HG02970 (cell line): ENCODE results near the gene TTLL11.

Source experiments
- ATAC-seq: cut with Tn5 transposase; IDR thresholded peaks from one replicate; pipeline ENCODE4 v1.9.1; 2021; ENCODE audit warnings: mild to moderate bottlenecking, moderate library complexity, moderate number of reproducible peaks; ENCODE audit not compliant: unreplicated experiment, low FRiP score

The TTLL11 gene

DNA sequence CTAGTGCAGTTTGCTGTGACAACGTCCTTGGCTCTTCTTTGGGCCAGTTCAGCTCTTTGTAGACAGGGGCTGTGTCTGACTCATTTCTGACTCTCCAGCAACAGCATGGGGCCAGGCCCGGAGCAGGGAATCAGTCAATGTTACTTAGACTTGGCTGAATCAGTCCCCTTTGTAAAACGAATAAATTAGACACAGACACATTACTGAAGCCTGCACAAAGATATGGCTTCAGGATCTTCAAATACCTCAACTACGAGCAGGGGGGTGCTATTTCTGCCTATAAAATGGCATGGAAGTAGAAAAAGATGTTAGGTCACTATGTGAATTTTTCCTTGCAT, 204.7 kb downstream of the TTLL11 start:
- ATAC-seq = no peak

DNA sequence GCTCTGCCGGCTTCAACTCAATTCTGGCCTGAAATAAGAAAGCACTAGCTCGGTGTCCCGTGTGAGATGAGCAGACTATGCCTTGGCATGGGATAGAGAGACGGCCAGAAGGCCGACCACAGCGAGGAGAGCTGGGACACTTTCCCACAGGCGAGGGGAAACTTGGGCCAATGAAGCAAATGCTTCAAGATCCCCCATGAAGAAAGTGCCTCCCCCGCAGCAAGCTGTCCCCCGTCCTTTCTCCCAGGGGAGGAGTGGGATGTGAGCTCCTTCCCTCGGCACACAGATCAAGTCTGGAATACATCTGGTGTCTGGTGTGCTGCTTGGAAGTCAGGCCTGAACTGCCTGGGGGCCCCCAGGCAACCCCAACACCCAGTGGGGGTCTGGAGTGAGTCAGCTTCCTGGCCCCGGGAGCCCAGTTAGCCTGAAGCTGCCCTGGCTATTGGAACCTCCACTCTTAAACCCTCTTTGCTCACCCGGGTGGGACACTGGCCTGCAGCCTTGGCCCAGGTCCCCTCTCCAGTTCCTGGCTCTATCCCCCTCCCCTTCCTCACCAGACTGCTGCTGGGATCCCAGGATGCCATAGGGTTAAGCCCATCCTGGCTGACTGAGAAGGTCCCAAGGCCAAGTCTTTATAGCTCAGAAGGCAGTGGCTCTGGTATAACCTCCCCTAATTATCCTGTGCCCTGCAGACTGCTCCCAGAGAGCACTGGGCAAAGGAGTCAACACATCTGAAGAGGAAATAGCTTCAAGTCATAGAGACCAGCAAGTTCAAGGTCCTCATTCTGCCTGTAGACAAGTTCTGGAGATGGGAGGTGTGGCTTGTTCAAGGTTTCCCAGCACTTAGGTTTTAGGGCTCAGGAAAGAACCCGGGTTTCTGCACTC, 205.3 kb downstream of the TTLL11 start:
- no peak for ATAC-seq

DNA sequence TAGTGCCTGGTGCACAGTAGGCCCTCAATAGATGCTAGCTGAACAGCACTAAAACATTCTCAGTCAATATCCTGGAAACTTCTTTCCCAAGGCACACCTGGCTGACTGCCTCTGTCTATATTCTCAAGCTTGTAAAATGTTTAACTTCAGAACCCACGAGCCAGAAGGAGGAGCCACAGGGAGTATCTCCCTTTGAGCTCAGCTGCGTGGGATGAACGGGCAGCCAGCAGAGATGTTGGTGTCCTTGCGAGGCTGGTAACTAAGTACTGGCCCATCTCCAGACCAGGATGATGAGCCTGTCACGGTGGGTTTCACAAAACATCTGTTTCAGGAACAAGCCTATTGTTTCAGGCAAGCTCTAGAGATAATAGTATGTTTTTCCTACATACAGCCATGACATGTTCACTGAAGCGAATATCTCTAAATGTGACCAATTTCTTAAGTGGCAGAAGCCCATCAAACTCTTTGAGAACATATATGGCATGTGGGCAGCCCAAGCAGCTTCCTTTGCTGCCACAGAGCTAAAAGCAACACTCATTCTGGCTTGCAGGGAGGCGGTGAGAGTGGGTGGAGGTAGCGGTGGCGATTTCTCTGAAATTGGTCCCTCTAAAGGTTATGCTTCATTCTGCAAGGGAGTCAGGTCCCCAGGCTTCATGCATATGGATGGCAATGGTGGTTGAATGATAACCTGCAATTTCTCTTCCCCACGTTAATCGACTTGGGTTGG, 206.2 kb downstream of the TTLL11 start:
- ATAC-seq = no peak

DNA sequence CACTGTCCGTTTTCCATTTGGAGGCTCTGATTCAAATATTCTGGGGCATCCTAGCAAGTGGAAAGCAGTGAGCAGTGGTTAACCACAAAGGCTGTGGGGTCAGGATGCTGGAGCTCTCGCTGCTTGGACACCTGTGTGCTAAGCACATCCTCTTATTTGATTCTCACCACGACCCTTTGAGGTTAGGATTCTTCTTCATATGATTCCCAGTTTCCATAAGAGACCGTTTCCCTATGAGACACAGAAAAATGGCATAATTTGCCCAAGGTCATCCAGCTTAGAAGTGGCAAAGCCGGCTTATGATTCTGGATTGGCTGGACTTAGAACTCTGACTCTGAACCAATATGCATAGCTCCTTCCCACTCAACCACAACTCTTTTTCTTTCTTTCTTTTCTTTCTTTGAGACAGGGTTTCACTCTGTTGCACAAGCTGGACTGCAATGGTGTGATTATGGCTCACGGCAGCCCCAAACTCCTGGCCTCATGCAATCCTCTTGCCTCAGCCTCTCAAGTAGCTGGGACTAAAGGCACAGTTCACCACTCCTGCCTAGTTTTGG, 207.7 kb downstream of the TTLL11 start:
- no peak for ATAC-seq

DNA sequence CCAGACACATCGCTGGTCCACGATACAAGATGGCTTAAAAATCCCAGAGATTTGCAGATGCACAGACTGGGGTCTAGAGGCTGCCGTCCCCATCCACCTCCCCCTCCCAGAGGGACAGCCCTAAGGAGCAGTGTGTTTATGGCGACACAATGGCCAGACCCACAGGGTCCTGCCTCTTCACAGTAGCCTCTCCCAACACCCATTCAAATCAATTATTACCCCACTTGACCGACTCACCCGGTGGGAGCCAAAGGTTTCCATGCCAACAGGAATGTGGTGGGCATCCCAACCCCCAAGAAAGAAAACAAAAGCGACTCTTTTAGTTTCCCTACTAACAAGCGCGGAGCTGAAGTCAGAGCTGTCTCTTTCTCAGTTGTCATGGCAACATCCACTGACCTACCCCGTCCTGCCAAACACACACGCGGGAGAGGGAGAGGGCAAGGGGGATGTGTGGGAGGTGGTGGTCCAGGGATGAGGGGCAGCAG, 209.0 kb downstream of the TTLL11 start:
- ATAC-seq = no peak

DNA sequence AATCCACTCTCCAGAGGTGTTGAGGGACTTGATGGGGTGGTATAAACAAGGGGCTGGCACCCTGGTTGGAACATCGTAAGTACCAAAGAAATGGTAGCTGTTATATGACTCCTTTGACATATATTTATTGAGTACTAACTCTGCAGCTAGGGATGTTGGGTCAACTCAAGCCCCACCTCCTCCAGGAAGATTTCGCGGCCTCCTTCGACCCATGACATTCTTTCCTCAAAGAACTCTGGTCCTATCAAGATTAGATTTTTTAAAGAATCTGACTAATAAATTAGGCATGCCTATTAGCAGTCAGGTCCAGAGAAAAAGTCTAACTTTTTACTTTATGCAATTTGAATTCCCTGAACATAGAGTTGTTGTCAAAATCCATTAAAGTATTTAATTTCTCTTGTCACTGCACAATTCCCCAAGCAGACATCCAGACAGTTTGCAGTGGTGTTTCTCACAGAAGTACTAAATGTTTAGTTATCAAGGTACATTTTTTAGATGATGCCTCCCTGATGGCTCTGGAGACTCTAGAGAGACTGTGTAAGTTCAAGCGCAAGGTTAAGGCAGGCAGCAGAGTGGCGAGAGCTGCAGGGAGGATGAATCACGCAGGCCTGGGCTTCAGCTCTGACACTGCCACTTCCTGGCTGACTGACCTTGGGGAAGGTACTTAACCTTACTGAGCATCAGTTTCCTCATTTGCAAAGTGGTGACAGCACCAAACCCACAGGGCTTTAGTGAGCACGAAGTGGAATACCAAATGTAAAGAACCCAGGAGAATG, 209.6 kb downstream of the TTLL11 start:
- ATAC-seq = no peak

DNA sequence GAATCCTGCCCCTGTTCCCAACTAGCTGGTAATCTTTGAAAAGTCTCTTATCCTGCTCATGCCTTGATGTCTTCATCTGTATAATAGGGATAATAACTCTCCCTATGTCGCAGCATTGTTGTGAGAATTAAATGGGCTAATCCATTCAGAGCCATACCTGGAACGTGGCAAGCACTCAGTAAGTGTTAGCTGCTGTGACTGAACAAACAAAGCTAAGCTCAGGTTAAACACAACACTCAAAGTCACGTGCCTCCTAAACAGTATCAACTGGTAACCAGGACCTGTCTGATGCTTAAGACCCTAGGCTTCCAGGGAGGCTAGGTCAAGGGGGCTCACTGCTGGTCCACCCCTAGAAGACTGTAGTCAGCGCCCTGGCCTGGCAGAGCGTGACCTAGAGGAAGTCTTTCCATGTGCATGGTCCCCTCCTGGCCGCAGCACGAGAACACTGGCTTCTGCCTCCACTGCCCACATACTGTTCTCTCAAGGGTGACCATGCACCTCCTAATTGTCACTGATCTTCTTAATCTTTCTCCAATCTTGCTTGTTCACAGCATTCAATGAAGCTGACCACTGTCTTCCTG, 211.1 kb downstream of the TTLL11 start:
- no peak for ATAC-seq

DNA sequence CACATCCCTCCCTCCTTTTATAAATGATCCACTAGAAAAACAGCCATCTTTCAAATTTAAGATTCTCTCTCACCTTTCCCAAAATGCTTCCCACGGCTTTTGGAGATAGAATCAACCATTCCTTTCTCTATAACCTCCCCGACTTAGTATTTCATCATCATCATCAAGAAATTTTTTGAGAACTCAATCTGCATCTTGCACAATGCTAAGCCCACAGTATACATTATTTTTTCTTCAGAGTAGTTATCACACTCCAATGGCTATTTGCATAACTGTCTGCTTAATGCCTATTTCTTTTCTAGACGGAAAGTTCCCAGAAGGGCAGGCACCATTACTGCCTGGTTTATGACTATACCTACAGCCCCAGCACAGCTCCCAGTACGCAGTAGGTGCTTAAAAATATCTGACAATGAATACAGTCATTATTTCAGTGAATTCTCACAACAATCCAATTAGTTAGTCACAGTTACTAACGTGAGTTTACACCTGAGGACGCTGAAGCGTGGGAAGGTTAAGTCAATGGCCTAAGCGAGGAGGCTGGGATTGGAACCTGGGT, 212.7 kb downstream of the TTLL11 start:
- no peak for ATAC-seq

DNA sequence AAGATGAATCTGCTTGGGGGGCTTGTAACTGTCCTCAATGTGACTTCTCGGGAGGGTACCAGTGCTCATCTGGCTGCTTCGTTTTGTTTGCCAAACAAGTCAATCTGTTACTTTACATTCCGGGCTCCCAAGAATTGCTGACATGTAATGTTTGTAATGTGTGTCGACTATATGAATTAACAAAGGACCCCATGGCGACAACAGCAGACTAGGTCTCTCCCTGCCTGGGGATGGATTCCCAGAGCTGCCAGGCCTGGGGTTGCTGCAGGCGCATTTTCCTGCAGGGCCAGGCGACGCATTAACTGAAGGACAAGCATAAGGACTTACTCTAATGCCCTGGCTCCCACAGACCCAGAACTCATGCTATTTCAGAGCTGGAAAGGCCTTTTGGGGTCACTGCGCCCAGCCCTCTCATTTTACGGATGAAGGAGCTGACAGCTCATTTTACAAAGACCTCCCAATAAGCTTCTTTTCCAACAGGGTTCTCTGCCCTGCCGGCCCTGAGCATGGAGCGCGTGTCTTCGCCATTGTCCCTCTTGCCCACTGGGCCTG, 214.8 kb downstream of the TTLL11 start:
- no peak for ATAC-seq

DNA sequence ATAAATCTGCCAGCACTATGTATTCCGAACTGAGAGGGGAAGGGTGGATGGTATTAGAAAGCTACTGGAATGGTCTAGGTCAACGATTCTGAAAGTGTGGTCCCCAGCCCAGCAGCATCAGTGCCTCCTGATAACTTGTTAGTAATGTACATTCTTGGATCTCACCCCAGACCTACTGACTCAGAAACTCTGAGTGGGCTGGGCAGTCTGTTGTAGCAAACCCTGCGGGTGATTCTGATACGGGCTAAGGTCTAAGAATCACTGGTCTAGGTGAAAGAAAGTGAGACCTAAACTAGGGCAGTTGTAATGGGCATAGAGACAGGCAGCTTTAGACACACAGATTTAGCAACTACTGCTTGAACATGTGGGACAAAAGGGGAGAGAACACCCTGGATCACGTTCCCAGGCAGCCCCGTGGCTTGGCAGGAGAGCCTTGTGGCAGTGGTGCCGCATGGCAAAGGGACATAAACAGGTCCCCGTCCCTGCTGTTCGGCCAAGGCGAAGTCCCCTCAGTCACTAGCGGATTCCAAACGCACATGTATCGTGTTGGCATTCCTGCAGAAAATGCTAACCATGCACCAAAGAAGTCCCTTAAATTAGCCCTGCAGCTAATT, 216.3 kb downstream of the TTLL11 start:
- no peak for ATAC-seq

DNA sequence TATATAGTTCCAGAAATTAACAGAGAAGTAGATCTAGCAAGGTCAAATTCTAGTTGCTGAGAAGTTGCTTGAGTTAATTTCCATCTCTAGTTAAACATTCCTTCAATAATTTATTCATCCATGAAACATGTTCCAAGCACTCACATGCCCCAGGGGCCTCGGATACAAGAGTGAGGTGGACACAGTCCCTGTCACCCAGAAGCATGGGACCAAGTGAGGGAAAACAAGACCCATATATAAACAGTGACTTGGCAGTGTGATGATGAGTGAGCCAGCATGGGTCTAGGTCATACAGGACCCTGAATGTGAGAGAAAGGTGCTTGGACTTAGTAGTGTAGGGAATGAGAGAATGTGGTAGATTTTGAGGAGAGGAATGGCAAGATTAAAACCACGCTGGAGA, 216.9 kb downstream of the TTLL11 start:
- ATAC-seq = no peak

DNA sequence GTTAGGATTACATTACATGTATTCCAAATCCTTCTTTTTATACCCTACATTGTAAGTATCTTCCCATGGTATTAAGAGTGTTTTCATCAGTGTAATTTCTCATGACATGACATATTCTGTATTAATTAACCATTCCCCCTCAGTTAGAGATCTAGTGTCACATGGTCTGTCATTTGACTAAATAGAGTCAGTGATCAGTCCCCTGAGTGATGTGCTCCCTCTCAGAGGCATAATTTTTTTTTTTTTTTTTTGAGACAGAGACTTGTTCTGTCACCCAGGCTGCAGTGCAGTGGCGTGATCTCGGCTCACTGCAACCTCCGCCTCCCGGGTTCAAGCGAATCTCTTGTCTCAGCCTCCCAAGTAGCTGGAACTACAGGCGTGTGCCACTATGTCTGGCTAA, 218.6 kb downstream of the TTLL11 start:
- ATAC-seq = no peak

DNA sequence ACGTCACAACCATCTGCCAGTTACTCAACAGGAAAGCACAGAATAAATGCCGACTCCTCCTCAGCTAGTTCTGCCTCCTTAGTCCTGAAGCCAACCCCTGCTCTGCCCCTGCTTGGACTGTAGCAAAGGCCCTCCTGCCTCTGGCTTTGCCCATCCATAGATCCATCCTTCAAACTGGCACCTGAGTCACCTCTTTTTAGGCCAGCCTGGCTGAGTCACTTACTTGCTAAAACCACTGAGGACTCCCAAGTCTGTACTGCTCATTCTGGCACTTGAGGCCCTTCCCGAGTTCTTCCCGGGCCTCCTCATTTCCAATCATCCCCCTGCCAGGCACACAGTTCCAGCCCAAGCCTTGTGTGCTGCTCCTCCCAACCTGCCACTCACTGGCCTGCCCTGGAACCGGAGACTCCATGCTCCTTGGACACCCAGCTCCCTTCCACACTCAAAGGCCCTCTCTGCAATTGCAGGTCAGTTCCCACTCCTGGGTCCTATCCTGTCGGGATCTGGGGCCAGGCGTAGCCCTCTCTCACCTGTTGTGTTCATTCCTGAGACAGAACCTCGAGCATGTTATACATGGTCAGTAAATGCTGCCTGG, 221.6 kb downstream of the TTLL11 start:
- no peak for ATAC-seq

DNA sequence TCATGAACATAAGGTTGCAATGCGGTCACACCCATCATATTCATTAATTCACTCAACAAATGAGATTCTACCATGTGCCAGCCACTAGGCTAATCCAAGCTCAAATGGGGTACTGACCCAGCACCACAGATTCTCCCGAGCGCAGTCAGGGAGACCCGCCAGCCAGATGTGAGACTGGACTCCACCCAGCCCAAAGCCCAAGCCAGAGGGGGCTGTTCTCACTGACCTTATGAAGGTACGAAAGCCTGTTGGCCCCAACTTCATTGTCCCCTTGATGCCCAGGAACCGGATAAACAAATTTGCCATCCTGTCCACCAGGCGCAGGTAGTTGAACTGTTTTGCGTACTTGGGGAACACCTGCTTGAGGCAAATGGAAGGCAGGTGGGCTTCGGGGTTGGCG, 222.8 kb downstream of the TTLL11 start:
- ATAC-seq = no peak

DNA sequence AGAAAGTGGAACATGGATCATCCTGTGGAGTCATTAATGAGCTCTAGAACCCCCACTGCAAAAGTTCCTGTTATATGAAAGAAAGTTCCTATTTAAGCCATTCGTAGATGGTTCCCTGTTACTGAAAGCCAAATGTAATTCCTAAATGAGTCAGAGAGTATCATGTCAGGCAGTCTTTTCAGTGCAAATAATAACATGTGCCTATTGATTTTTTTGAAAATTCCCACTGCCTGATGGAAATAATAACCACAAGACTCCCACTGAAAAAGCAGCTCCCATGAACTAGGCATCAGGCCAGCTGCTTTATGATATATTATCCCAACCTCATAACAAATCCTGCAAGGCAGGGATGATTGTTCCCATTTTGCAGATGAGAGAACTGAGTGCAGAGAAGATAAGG, 224.5 kb downstream of the TTLL11 start:
- ATAC-seq = no peak

DNA sequence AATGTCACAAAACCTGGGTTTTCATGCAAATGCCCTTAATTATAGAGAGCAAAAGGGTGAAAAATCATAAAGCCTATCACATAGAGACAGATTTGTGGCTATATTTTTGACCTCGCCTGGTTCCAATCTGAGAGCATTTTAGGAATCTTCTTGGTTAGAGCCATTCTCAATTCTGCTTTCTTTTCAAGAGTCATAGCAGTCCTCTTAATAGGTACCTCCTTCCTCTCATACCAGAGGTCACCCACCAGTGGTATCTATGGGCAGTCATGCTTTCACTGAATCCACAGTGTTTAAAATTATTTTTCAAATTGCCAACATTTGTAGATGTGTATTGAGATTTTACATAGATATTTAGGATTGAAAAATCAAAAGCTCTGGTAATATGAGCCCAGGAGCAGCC, 226.2 kb downstream of the TTLL11 start:
- ATAC-seq = no peak

DNA sequence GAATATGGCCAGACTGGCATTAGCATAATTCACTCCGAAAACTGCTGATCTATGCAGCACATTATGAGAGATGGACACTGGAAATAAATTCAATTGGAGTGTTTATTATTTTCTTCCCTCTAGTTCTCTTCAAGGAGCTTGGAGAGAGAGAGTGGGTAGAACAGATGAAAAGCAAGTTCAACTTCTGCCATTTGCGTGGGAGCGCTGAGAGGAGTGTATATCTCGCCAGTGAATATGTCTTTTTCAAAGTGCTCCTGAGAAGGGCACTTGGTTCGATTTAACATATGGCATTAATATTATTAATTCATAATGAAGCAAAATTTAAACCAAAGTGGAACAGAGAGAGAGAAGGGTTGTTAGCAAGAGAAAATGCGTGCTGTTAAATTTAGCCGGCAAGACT, 227.2 kb downstream of the TTLL11 start:
- no peak for ATAC-seq

DNA sequence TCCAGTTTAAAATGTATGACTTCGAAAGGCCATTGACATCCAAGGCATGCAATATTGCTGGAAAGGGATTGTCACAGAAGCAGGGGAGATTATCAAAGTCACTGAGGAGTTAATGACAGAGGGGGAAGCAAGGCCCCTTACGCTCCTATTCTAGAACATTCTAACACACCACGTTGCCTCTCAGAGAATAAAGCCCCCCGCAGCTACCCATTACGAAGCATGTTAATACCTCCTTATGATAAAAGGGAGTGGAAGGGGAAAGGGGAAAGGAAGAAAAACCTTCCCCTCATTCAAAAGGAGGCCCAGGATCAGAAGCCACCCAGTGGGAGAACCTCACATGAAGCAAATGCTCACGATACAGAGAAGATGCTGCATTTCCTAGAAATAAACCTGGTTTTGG, 228.0 kb downstream of the TTLL11 start:
- no peak for ATAC-seq

DNA sequence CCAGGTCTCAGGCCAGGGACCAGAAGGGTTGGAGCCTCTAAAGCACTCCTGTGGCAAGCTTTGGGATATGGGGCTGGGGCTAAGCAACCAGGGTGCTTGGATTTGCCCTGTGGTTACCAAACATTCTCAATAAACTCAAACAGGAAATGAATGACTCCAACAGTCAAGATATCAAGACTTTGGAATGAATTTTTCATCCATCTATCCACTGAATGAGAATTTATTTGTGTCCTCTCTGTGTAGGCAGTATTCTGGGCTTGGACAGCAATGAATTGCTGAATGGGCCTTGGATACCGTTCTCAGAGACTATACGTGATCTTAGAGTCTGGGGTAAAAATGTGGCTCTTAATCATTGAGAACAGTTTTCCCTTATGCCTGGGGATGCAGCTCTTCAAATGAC, 229.2 kb downstream of the TTLL11 start:
- no peak for ATAC-seq
